Neuronal stem cell (in vitro differentiated cells): ENCODE results near the gene POU2AF2.
"Not testable (repeated sequence)": the region's sequence is repeated elsewhere in the genome, so short reads cannot be mapped to it uniquely, and the experiment has no call there.

ENCODE experiments used
- DNase-seq: peaks from one replicate; pipeline ENCODE4 v3.0.0-alpha.2; 2013; ENCODE audit warnings: low spot score
- H2AFZ ChIP-seq: one replicate; pipeline ENCODE4 v1.6.1; 2013; ENCODE audit warnings: mild to moderate bottlenecking, low read length, inconsistent platforms
- H2AK5ac ChIP-seq: 2 replicates; pipeline ENCODE4 v1.6.1; 2013; ENCODE audit warnings: low read depth, mild to moderate bottlenecking, inconsistent platforms, low read length, moderate library complexity, mixed read lengths
- H2BK120ac ChIP-seq: 2 replicates; pipeline ENCODE4 v1.6.1; 2013; ENCODE audit warnings: low read depth, mild to moderate bottlenecking, inconsistent platforms, low read length, moderate library complexity, mixed read lengths
- H2BK12ac ChIP-seq: one replicate; pipeline ENCODE4 v1.6.1; 2013; ENCODE audit warnings: low read length, inconsistent platforms
- H2BK15ac ChIP-seq: 2 replicates; pipeline ENCODE4 v1.6.1; 2013; ENCODE audit warnings: mild to moderate bottlenecking, low read length, inconsistent platforms, mixed read lengths
- H2BK5ac ChIP-seq: one replicate; pipeline ENCODE4 v1.6.1; 2013; ENCODE audit warnings: inconsistent platforms, mild to moderate bottlenecking, low read length, moderate library complexity
- H3K14ac ChIP-seq: one replicate; pipeline ENCODE4 v1.6.1; 2013; ENCODE audit warnings: low read length, inconsistent platforms
- H3K18ac ChIP-seq: 2 replicates; pipeline ENCODE4 v1.6.1; 2013; ENCODE audit warnings: low read length, inconsistent platforms
- H3K23ac ChIP-seq: 2 replicates; pipeline ENCODE4 v1.6.1; 2013; ENCODE audit warnings: low read depth, mild to moderate bottlenecking, mixed read lengths, low read length, inconsistent platforms; ENCODE audit not compliant: poor library complexity
- H3K27ac ChIP-seq: replicated peaks from 3 replicates; pipeline ENCODE4 v1.5.1; 2013; ENCODE audit warnings: low read length, inconsistent platforms
- H3K27me3 ChIP-seq, 3 experiments: 2 replicates each; pipeline ENCODE4 v1.6.1; 2013; ENCODE audit warnings: low read length in 3 of 3, mild to moderate bottlenecking in 2 of 3, inconsistent platforms in 1 of 3, low read depth in 1 of 3, mixed read lengths in 1 of 3, moderate library complexity in 1 of 3; ENCODE audit not compliant: control insufficient read depth in 3 of 3, insufficient read depth in 3 of 3
- H3K36me3 ChIP-seq, 2 donors: replicated peaks in 1 of 2; 2 replicates each; pipeline ENCODE4 v1.6.1; 2013; ENCODE audit warnings: low read length in 2 of 2; ENCODE audit not compliant: control insufficient read depth in 2 of 2, insufficient read depth in 2 of 2
- H3K4ac ChIP-seq: 2 replicates; pipeline ENCODE4 v1.6.1; 2013; ENCODE audit warnings: inconsistent platforms, mild to moderate bottlenecking, low read length, moderate library complexity
- H3K4me1 ChIP-seq, 2 donors: 1 replicate in 1 of 2; 2 replicates in 1 of 2; pipeline ENCODE4 v1.6.1; 2013; ENCODE audit warnings: low read length in 2 of 2, low read depth in 1 of 2; ENCODE audit not compliant: control insufficient read depth in 2 of 2, insufficient read depth in 1 of 2
- H3K4me2 ChIP-seq: one replicate; pipeline ENCODE4 v1.6.1; 2013; ENCODE audit warnings: mild to moderate bottlenecking, low read length, inconsistent platforms; ENCODE audit not compliant: insufficient read depth, poor library complexity, severe bottlenecking
- H3K4me3 ChIP-seq, 2 donors: 2 replicates each; pipeline ENCODE4 v1.5.1; 2013; ENCODE audit warnings: low read length in 2 of 2, mild to moderate bottlenecking in 2 of 2, inconsistent platforms in 1 of 2, moderate library complexity in 1 of 2
- H3K79me1 ChIP-seq: one replicate; pipeline ENCODE4 v1.6.1; 2013; ENCODE audit warnings: low read depth, mild to moderate bottlenecking, inconsistent platforms, low read length, moderate library complexity
- H3K9ac ChIP-seq: one replicate; pipeline ENCODE4 v1.6.1; 2013; ENCODE audit warnings: mild to moderate bottlenecking, low read depth, low read length, inconsistent platforms; ENCODE audit not compliant: poor library complexity
- H3K9me3 ChIP-seq, 2 donors: replicated peaks in 1 of 2; 2 replicates each; pipeline versions ENCODE3 to v1.6.1; 2013; ENCODE audit warnings: low read length in 2 of 2, mild to moderate bottlenecking in 2 of 2, inconsistent platforms in 1 of 2, low read depth in 1 of 2, mixed read lengths in 1 of 2, moderate library complexity in 1 of 2; ENCODE audit not compliant: control insufficient read depth in 2 of 2, insufficient read depth in 1 of 2
- H4K8ac ChIP-seq: one replicate; pipeline ENCODE4 v1.6.1; 2013; ENCODE audit warnings: low read depth, mild to moderate bottlenecking, inconsistent platforms, low read length, moderate library complexity
- H4K91ac ChIP-seq: one replicate; pipeline ENCODE4 v1.6.1; 2013; ENCODE audit warnings: low read length, low read depth, mild to moderate bottlenecking, inconsistent platforms; ENCODE audit not compliant: poor library complexity
- WGBS, 2 donors: extraction: QIAGEN DNeasy Blood & Tissue Kit; methylation state at CpG; one replicate each; pipeline ENCODE4 v1.1.7; 2013; ENCODE audit warnings: missing lambda C conversion rate in 2 of 2, mixed read lengths in 1 of 2; ENCODE audit not compliant: insufficient read length in 2 of 2, insufficient replicate concordance in 1 of 2; ENCODE audit errors: extremely low coverage in 2 of 2; 5-methylcytosine and 5-hydroxymethylcytosine counted together

The POU2AF2 gene

DNA sequence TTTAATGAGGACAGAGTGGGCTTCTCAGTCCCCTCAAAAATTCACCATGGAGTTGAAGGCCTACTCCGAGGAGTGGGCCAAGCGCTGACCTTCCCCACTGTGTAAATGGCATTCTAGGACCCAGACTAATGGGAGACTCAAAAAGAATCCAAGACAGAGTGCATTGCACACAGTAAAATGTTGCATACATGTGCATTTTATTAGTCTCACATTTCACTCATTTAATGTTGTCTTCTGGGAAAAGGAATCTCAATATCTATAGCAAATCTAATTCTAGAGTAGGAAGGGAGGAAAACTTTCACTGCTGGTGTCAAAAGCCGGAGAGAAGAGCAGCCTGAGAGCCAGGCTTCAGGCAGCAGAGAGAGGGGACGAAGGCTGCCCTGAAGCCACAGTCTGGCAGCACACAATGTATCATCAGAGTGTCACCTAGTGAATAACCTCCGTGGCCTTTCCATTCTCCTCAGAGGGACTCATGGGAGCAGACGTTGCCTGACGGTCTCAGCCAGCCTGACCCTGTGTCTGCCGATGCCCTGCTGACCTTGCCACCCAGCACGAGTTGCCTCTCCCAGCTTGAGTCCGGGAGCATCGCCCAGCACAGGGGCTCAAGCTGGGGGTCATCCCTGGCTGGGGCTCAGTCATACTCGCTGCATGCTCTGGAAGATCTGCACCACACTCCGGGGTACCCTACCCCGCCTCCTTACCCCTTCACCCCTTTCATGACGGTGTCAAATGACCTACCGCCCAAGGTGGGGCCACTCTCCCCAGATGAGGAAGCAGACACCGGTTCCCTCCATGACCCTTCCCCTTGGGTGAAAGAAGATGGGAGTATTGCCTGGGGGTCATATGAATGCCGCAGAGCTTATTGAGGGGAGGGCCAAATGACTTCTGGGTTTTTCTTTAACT is 39.9 kb downstream of the POU2AF2 start:
- H3K9ac ChIP-seq = no peak overlapping the region
- H3K4me1 ChIP-seq = peaks cover 0 to 5% of the 10 kb centered on the region in 2 donors
- peaks cover 0 to 2% of the 10 kb centered on the region in 2 donors for H3K9me3 ChIP-seq
- peak overlapping the region in 1 of 2 donors; percentile 20 for H3K4me3 ChIP-seq
- H4K8ac ChIP-seq = no peak overlapping the region
- H2BK5ac ChIP-seq = no peak overlapping the region
- WGBS, 2 donors = no CpG with 5 or more reads among the region's 18 CpGs
- no peak overlapping the region for H2BK12ac ChIP-seq
- no peak overlapping the region for H2BK120ac ChIP-seq
- no peak overlapping the region for H3K4me2 ChIP-seq
- H3K79me1 ChIP-seq = no peaks in the 10 kb centered on the region
- no peak overlapping the region for H3K14ac ChIP-seq
- no peak overlapping the region for H2AFZ ChIP-seq
- H2BK15ac ChIP-seq = no peak overlapping the region
- no peaks in the 10 kb centered on the region for H3K36me3 ChIP-seq
- no peak overlapping the region for H3K23ac ChIP-seq
- peaks cover 0 to 4% (median 0%) of the 10 kb centered on the region in 3 experiments for H3K27me3 ChIP-seq
- H3K4ac ChIP-seq = no peak overlapping the region
- H4K91ac ChIP-seq = no peak overlapping the region
- H3K18ac ChIP-seq = peak overlapping the region; percentile 78
- peak overlapping the region; percentile 60 for H2AK5ac ChIP-seq
- no peak for DNase-seq
- H3K27ac ChIP-seq = no peak overlapping the region

DNA sequence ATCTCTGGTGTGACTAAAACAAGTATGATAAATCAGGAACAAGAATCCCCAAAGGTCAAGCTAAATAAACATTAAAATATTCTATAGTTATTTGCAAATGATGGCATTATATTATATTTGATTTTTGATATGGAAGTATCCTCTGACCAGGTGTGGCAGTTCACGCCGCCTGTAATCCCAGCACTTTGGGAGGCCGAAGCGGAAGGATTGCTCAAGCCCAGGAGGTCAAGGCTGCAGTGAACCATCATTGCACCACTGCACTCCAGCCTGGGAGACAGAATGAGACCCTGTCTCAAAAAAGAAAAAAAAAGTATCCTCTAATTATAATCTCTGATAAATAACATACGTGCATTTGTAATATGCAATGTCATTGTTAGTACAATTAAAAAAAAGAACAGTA is 46.2 kb downstream of the POU2AF2 start:
- H3K4ac ChIP-seq = no peak overlapping the region
- H2BK120ac ChIP-seq = no peak overlapping the region
- H4K8ac ChIP-seq = no peak overlapping the region
- no peak overlapping the region for H2BK15ac ChIP-seq
- H3K36me3 ChIP-seq = no peaks in the 10 kb centered on the region
- H2AK5ac ChIP-seq = no peak overlapping the region
- no peak overlapping the region for H3K4me2 ChIP-seq
- H3K27me3 ChIP-seq = peaks cover 0 to 2% (median 0%) of the 10 kb centered on the region in 3 experiments
- no peak overlapping the region for H3K14ac ChIP-seq
- H2BK12ac ChIP-seq = no peak overlapping the region
- no peak overlapping the region for H3K27ac ChIP-seq
- no peak overlapping the region for H2BK5ac ChIP-seq
- H2AFZ ChIP-seq = no peak overlapping the region
- H3K79me1 ChIP-seq = no peaks in the 10 kb centered on the region
- H3K23ac ChIP-seq = no peak overlapping the region
- no CpG with 5 or more reads among the region's 5 CpGs for WGBS, 2 donors
- DNase-seq = no peak
- no peak overlapping the region for H4K91ac ChIP-seq
- no peak overlapping the region for H3K18ac ChIP-seq
- H3K4me3 ChIP-seq = no peak overlapping the region
- H3K4me1 ChIP-seq = no peaks in the 10 kb centered on the region
- no peaks in the 10 kb centered on the region for H3K9me3 ChIP-seq
- no peak overlapping the region for H3K9ac ChIP-seq

DNA sequence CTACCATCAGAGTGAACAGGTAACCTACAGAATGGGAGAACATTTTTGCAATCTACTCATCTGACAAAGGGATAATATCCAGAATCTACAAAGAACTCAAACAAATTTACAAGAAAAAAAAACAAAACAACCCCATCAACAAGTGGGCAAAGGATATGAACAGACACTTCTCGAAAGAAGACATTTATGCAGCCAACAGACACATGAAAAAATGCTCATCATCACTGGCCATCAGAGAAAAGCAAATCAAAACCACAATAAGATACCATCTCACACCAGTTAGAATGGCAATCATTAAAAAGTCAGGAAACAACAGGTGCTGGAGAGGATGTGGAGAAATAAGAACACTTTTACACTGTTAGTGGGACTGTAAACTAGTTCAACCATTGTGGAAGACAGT is 46.9 kb downstream of the POU2AF2 start:
- H3K4me2 ChIP-seq, H3K23ac ChIP-seq, H3K36me3 ChIP-seq, H4K91ac ChIP-seq, H3K4me1 ChIP-seq, H2BK120ac ChIP-seq, H3K27me3 ChIP-seq, H3K9me3 ChIP-seq, H2AK5ac ChIP-seq, H2AFZ ChIP-seq, DNase-seq, H3K9ac ChIP-seq, H3K79me1 ChIP-seq, H3K18ac ChIP-seq, H3K4me3 ChIP-seq, H4K8ac ChIP-seq, H2BK15ac ChIP-seq, H3K14ac ChIP-seq, H2BK12ac ChIP-seq, H2BK5ac ChIP-seq, H3K27ac ChIP-seq, H3K4ac ChIP-seq: not testable (repeated sequence)
- no CpG with 5 or more reads among the region's 1 CpG for WGBS, 2 donors

DNA sequence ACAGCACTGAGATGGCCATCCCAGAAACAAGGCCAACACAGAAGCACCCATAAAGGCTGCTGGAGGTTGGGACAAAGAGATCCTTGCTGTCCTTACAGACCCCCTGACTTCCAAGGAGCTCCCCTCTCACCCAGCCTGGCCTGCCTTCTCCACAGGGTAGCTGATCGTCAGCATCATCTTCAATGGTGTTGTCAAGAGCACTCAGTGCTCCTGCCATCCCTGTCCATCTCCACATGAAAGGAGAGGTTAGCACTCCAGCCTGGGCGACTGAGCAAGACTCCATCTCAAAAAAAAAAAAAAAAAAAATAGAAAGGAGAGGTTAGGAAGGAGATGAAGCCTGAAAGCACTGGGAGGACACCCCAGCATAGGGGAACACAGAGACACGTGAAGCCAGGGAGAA is 50.7 kb downstream of the POU2AF2 start:
- Histone ChIP-seq H3K27ac (no peak overlapping the region), H3K27me3 (peaks cover 0 to 45% (median 21%) of the 10 kb centered on the region in 3 experiments), H2BK5ac (no peak overlapping the region), H4K91ac (no peak overlapping the region), H3K4me3 (no peak overlapping the region), H3K4me2 (no peak overlapping the region), H4K8ac (no peak overlapping the region), H3K4me1 (peaks cover 2% of the 10 kb centered on the region in 2 donors), H3K9ac (no peak overlapping the region), H2BK15ac (no peak overlapping the region), H2BK12ac (no peak overlapping the region), H3K23ac (no peak overlapping the region), H2BK120ac (no peak overlapping the region), H3K18ac (no peak overlapping the region), H2AFZ (no peak overlapping the region), H3K79me1 (no peaks in the 10 kb centered on the region), H3K36me3 (no peaks in the 10 kb centered on the region), H3K4ac (no peak overlapping the region), H2AK5ac (no peak overlapping the region), H3K14ac (no peak overlapping the region), H3K9me3 (no peaks in the 10 kb centered on the region)
- DNase-seq = no peak
- no CpG with 5 or more reads among the region's 3 CpGs for WGBS, 2 donors
